Lung (tissue), 12 donors: ENCODE results near the gene HMG20A. TPM values are rescaled to one million over a fixed set of nuclear protein-coding genes. Genes with fewer than 3 reads are reported as not detected.

Experiments
- ATAC-seq: fragments of 200-7000 bp; cut with Tn5 transposase; one replicate; pipeline ENCODE4 v1.9.1; 2020; ENCODE audit warnings: moderate number of reproducible peaks; ENCODE audit not compliant: insufficient read depth, low FRiP score
- DNase-seq, 3 donors: peaks; one replicate each; pipeline ENCODE4 v3.0.0-alpha.2; 2013 to 2017
- H3K27ac ChIP-seq, 2 donors: one replicate each; pipeline ENCODE4 v1.5.1; 2013; ENCODE audit warnings: mild to moderate bottlenecking in 2 of 2, moderate library complexity in 2 of 2, control low read depth in 1 of 2, inconsistent platforms in 1 of 2, low read depth in 1 of 2, low read length in 1 of 2
- H3K27me3 ChIP-seq, 3 donors: one replicate each; pipeline ENCODE4 v1.5.1; 2013; ENCODE audit warnings: low read length in 2 of 3; ENCODE audit not compliant: control insufficient read depth in 3 of 3, insufficient read depth in 3 of 3
- H3K36me3 ChIP-seq, 4 donors: one replicate each; pipeline ENCODE4 v1.5.1; 2013; ENCODE audit warnings: low read length in 4 of 4, mild to moderate bottlenecking in 1 of 4, moderate library complexity in 1 of 4; ENCODE audit not compliant: control insufficient read depth in 4 of 4, insufficient read depth in 4 of 4
- H3K4me1 ChIP-seq, 5 donors: one replicate each; pipeline ENCODE4 v1.5.1; 2013; ENCODE audit warnings: low read length in 5 of 5, mild to moderate bottlenecking in 2 of 5, moderate library complexity in 1 of 5; ENCODE audit not compliant: control insufficient read depth in 5 of 5, insufficient read depth in 5 of 5
- H3K4me3 ChIP-seq: one replicate; pipeline ENCODE4 v1.5.1; 2013; ENCODE audit warnings: mild to moderate bottlenecking, control low read depth, moderate library complexity
- H3K9ac ChIP-seq, 2 donors: one replicate each; pipeline ENCODE4 v1.5.1; 2013; ENCODE audit warnings: low read length in 2 of 2, control low read depth in 1 of 2; ENCODE audit not compliant: insufficient read depth in 1 of 2
- H3K9me3 ChIP-seq, 4 donors: one replicate each; pipeline ENCODE4 v1.5.1; 2013; ENCODE audit warnings: low read length in 3 of 4, mild to moderate bottlenecking in 1 of 4, moderate library complexity in 1 of 4; ENCODE audit not compliant: control insufficient read depth in 4 of 4, insufficient read depth in 3 of 4
- CTCF ChIP-seq: IDR thresholded peaks from 2 replicates; pipeline ENCODE4 v1.5.1; 2012; ENCODE audit warnings: mild to moderate bottlenecking; ENCODE audit errors: control extremely low read depth, extremely low read depth
- WGBS, 2 donors: extraction: QIAGEN DNeasy Blood & Tissue Kit; methylation state at CpG; one replicate each; pipeline ENCODE4 v1.1.7; 2013; 5-methylcytosine and 5-hydroxymethylcytosine counted together
- polyA plus RNA-seq, 2 donors: library from polyadenylated mRNA; stranded (reverse); fragments of 200-250 nt; gene quantifications; one replicate each; pipeline ENCODE4 v1.2.1, GENCODE V29; 2013
- total RNA-seq, 2 donors: library from RNA; depleted of rRNA in 1 of 2; stranded (reverse); fragments of >200 nt in 1 of 2; gene quantifications; one replicate each; pipeline ENCODE4 v1.2.1, GENCODE V29; 2014 to 2021
- donor health status: control.
- donor health status: control.
- donor health status: Bipolar disorder and iron deficiency.
- donor health status: healthy.
- donor health status: DM: yes; HTN: yes; CAD: no.

The HMG20A gene
- total and polyA plus RNA-seq, 4 donors: 12.7 to 63.9 (median 23.4) TPM

GRCh38 chr15:77440378-77440999 is 19.8 kb downstream of the HMG20A start:
- Histone ChIP-seq H3K9ac (no peak overlapping the region), H3K4me3 (no peak overlapping the region), H3K27me3 (no peaks in the 10 kb centered on the region), H3K36me3 (no peaks in the 10 kb centered on the region), H3K9me3 (no peaks in the 10 kb centered on the region), H3K27ac (no peak overlapping the region), H3K4me1 (peaks cover 0 to 18% (median 5%) of the 10 kb centered on the region in 5 donors)
- TF ChIP-seq CTCF: no peak
- 62 to 77% methylated on average over 3 of the region's 3 CpGs for WGBS, 2 donors
- peak in 2 of 3 donors; percentile 41 to 47 for DNase-seq
- no peak for ATAC-seq

GRCh38 chr15:77446840-77447390 is 26.2 kb downstream of the HMG20A start:
- Histone ChIP-seq H3K4me1 (peaks cover 0 to 26% (median 3%) of the 10 kb centered on the region in 5 donors), H3K27me3 (no peaks in the 10 kb centered on the region), H3K9me3 (no peaks in the 10 kb centered on the region), H3K36me3 (peaks cover 0 to 3% (median 0%) of the 10 kb centered on the region in 4 donors), H3K9ac (no peak overlapping the region), H3K4me3 (no peak overlapping the region), H3K27ac (no peak overlapping the region)
- TF ChIP-seq CTCF: no peak
- 65 to 70% methylated on average over 4 of the region's 4 CpGs for WGBS, 2 donors
- ATAC-seq (no peak), DNase-seq (no peak)

- H3K9me3 ChIP-seq: no peaks in the 10 kb centered on the region
- WGBS, 2 donors: 84 to 91% methylated on average over 1 of the region's 1 CpG
- H3K27ac ChIP-seq: peak overlapping the region in 1 of 2 donors; percentile 9
- TF ChIP-seq CTCF: no peak
- no peak for ATAC-seq
- DNase-seq: no peak
- H3K27me3 ChIP-seq: no peaks in the 10 kb centered on the region
- H3K4me1 ChIP-seq: peaks cover 7 to 55% (median 36%) of the 10 kb centered on the region in 5 donors
- H3K36me3 ChIP-seq: peaks cover 0 to 6% (median 0%) of the 10 kb centered on the region in 4 donors
- no peak overlapping the region for H3K9ac ChIP-seq
- H3K4me3 ChIP-seq: no peak overlapping the region
These were observed 33.6 kb downstream of the HMG20A start for GRCh38 chr15:77454265-77454664.
